Breast epithelium (tissue), 4 donors: Measurements from ENCODE around the gene IFITM1. TPM values are rescaled to one million over a fixed set of nuclear protein-coding genes. Genes with fewer than 3 reads are reported as not detected.

Experiments used
- DNase-seq, 2 donors: peaks; one replicate each; pipeline ENCODE4 v3.0.0-alpha.2; 2019; ENCODE audit warnings: low spot score in 2 of 2
- H3K27ac ChIP-seq, 2 donors: fragments of 200-600 bp; sonication (generic) in 1 of 2; one replicate each; pipeline ENCODE4 v1.5.1; 2016 to 2019; ENCODE audit warnings: mild to moderate bottlenecking in 1 of 2
- H3K27me3 ChIP-seq, 2 donors: fragments of 200-600 bp; sonication (generic) in 1 of 2; one replicate each; pipeline versions ENCODE4 v1.5.1 to v1.6.0; 2017 to 2019; ENCODE audit warnings: control low read depth in 1 of 2, mild to moderate bottlenecking in 1 of 2
- H3K36me3 ChIP-seq: fragments of 200-600 bp; one replicate; pipeline ENCODE4 v1.5.1; 2019
- H3K4me1 ChIP-seq, 2 donors: fragments of 200-600 bp; sonication (generic); one replicate each; pipeline ENCODE4 v1.5.1; 2016 to 2019; ENCODE audit warnings: control low read depth in 1 of 2
- H3K4me3 ChIP-seq, 3 donors: fragments of 200-600 bp; sonication (generic); 1 replicate in 2 of 3; 2 replicates in 1 of 3; pipeline ENCODE4 v1.5.1; 2016 to 2019; ENCODE audit warnings: mild to moderate bottlenecking in 3 of 3, moderate library complexity in 2 of 3
- H3K9me3 ChIP-seq, 2 donors: fragments of 200-600 bp; sonication (generic) in 1 of 2; one replicate each; pipeline ENCODE4 v1.5.1; 2016 to 2019; ENCODE audit warnings: control low read depth in 1 of 2
- POLR2A ChIP-seq: fragments of 450-650 bp; IDR thresholded peaks from one replicate; pipeline ENCODE4 v1.6.1; 2016; ENCODE audit warnings: antibody characterized with exemption, mild to moderate bottlenecking, moderate library complexity
- POLR2AphosphoS5 ChIP-seq, 3 donors: sonication (generic); formaldehyde crosslinking; IDR thresholded peaks; one replicate each; pipeline ENCODE4 v1.6.1; 2017; ENCODE audit warnings: antibody characterized with exemption in 3 of 3
- intact Hi-C: fragments of 100-400 bp; cut with DNase I; formaldehyde crosslinking; loops from one replicate; pipeline ENCODE4 v1.15.1; 2023; ENCODE audit warnings: low total_unique reads
- total RNA-seq, 3 donors: library from RNA; depleted of rRNA; stranded (reverse); fragments of >200 nt; gene quantifications; one replicate each; pipeline ENCODE4 v1.1.0, GENCODE V29; 2016
- TF ChIP-seq, protein P1 (sequence below), 3 donors: fragments of 450-650 bp; IDR thresholded peaks; one replicate each; pipeline ENCODE4 v1.5.1; 2016 to 2017; ENCODE audit warnings: antibody characterized with exemption in 3 of 3, mild to moderate bottlenecking in 3 of 3, moderate library complexity in 3 of 3

Gene IFITM1
- total RNA-seq, 3 donors from 2014 or later: 129 to 321 (median 142) TPM

DNA sequence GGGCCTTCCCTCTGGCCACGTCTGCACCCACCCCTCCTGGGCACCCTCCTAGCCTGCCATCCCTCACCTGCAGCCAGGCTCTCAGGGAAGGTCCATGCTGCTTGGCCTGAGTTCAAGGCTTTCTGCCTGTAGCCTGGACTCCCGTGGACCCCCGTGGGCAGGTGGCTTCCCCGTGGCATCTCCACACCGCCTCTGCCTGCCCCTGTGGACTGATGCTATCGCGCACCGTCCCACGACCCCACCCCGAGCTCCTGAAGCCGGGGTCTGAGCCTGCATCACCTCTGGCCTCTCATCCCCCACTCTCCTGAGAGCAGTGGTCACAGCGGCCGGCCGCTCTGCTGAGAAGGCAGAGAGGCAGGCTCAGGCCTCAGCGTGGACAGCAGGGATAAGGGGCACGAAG lies 19.1 kb upstream of the IFITM1 start:
- DNase-seq: no peak

DNA sequence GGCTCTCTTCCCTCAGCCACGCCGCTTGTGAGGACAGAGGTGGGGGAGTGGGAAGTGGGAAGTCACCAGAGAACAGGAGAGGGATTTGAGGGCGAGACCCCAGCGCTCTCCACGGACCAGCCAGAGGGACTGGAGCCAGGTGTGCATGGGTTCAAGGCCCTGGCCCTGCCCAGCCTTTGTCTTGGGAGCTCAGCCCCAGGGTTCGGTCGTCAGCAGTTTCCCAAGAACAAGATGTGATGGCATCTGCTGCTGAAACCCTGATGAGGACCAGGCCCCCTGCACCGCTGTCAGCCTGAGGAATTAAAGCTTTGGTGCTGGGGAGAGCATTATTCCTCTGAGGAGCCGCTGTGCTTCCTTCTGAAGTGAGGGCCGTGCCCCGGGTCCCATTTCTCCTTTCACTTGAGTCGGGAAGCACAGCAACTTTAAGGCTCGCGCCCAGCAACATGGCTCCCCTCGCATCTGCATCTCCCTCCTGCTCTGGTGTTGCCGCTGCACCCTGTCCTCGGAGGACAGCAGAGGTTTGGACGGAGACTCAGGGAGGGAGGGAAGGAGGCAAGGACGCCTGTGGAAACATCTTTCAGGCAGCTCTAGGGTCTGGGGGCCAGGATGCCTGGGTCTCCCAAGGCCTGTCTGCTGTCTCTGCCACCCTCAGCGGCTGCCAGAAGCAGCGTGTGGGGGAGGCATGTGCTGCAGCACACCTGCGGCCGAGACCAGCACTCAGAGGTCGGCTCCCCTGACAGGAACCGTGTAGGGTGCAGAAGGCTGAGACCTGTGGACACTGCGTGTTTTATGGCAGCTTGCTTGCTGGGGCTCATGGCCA lies 18.3 kb upstream of the IFITM1 start:
- Histone ChIP-seq H3K9me3 (no peaks in the 10 kb centered on the region), H3K27me3 (peaks cover 0 to 18% of the 10 kb centered on the region in 2 donors), H3K27ac (no peak overlapping the region), H3K36me3 (no peaks in the 10 kb centered on the region), H3K4me1 (no peaks in the 10 kb centered on the region), H3K4me3 (no peak overlapping the region)
- intact Hi-C loops: loop anchor here (2.0 to 5.0 kb wide), 2 partner anchors 67 to 79 kb away; no protein-coding TSS in a partner anchor
- DNase-seq: no peak
- TF ChIP-seq, protein P1, sequence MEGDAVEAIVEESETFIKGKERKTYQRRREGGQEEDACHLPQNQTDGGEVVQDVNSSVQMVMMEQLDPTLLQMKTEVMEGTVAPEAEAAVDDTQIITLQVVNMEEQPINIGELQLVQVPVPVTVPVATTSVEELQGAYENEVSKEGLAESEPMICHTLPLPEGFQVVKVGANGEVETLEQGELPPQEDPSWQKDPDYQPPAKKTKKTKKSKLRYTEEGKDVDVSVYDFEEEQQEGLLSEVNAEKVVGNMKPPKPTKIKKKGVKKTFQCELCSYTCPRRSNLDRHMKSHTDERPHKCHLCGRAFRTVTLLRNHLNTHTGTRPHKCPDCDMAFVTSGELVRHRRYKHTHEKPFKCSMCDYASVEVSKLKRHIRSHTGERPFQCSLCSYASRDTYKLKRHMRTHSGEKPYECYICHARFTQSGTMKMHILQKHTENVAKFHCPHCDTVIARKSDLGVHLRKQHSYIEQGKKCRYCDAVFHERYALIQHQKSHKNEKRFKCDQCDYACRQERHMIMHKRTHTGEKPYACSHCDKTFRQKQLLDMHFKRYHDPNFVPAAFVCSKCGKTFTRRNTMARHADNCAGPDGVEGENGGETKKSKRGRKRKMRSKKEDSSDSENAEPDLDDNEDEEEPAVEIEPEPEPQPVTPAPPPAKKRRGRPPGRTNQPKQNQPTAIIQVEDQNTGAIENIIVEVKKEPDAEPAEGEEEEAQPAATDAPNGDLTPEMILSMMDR (IDR thresholded peaks at IDR 0.05): no peak
- TF ChIP-seq POLR2AphosphoS5 (IDR thresholded peaks at IDR 0.05) (no peak), POLR2A (no peak)

More for the DNA sequence above, 19.1 kb upstream of the IFITM1 start:
- Histone ChIP-seq H3K9me3 (no peaks in the 10 kb centered on the region), H3K27ac (no peak overlapping the region), H3K36me3 (no peaks in the 10 kb centered on the region), H3K4me1 (no peaks in the 10 kb centered on the region), H3K4me3 (no peak overlapping the region), H3K27me3 (peaks cover 0 to 14% of the 10 kb centered on the region in 2 donors)
- TF ChIP-seq, protein P1 (IDR thresholded peaks at IDR 0.05): no peak
- TF ChIP-seq POLR2A: no peak
- no peak for TF ChIP-seq POLR2AphosphoS5 (IDR thresholded peaks at IDR 0.05)
- intact Hi-C loops: loop anchor here (2.0 to 5.0 kb wide), 2 partner anchors 68 to 78 kb away; no protein-coding TSS in a partner anchor

DNA sequence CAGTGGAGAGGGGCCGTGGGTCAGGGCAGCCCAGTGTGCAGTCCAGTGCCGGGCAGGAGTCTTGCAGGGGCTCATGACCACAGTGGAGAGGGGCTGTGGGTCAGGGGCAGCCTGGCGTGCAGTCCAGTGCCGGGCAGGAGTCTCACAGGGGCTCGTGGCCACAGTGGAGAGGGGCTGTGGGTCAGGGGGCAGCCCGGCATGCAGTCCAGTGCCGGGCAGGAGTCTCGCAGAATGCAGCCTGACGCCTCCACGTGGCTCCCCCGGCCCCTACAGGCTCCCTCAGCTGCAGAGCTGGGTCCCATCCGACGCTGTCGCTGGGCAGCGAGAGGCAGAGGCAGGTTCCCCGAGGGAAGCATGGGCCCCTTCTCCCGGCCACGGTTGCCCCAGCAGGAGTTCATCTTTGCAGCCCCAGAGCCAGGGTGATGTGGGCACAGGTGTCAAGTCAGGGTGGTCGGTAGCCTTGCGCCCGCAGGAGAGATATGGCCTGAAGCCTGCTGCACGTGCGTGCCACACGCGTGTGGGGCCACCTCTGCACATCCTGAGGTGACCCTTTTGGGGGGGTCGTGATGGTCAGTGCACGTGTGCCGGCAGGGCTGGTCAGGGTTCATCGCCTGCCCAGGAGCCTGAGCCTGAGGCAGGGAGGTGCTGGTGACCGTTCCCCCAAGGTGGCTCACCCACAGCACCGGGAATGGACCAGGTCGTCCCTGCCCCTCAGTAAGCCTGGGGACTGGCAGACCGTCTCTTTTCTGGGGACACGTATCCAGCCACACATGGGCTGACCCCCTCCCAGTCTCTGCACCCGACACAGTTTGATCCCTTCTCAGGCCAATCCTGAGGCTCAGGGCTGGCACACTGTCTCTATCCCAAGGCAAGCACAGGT lies 17.4 kb upstream of the IFITM1 start:
- Histone ChIP-seq H3K27me3 (peaks cover 0 to 18% of the 10 kb centered on the region in 2 donors), H3K27ac (no peak overlapping the region), H3K9me3 (no peaks in the 10 kb centered on the region), H3K4me3 (no peak overlapping the region), H3K36me3 (no peaks in the 10 kb centered on the region), H3K4me1 (no peaks in the 10 kb centered on the region)
- no peak for DNase-seq
- TF ChIP-seq POLR2AphosphoS5 (IDR thresholded peaks at IDR 0.05) (no peak), POLR2A (no peak)
- TF ChIP-seq, protein P1 (IDR thresholded peaks at IDR 0.05): no peak
- intact Hi-C loops: loop anchor here (5.0 kb wide), 1 partner anchor 66 kb away; no protein-coding TSS in a partner anchor

DNA sequence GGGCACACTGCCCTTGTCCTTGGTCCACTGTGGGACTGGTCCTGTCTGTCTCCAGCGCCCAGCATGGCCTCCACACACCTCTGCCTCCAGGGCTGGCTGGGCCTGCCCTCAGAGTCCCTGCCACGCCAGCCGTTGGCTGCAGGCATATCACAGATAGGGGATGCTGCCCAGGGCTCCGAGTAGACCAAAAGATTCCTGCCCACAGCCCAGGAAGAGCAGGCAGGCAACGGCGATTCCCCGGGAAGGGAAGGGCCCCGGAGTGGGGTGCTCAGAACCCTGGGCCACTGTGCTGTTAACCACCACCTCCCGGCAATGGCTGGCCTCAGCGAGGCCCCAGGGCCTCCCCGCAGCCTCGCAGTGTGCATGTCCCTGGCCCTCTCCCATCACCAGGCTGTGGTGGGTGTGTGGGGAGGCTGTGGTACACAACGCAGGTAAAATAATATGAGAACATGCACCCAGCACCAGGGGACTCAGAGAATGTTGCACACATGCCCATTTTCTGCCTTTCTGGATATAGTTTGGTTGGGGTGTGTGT lies 16.7 kb upstream of the IFITM1 start:
- TF ChIP-seq POLR2AphosphoS5 (IDR thresholded peaks at IDR 0.05): no peak
- TF ChIP-seq, protein P1 (IDR thresholded peaks at IDR 0.05): no peak
- no peak for TF ChIP-seq POLR2A
- Histone ChIP-seq H3K27ac (no peak overlapping the region), H3K4me3 (no peak overlapping the region), H3K9me3 (no peaks in the 10 kb centered on the region), H3K4me1 (no peaks in the 10 kb centered on the region), H3K36me3 (no peaks in the 10 kb centered on the region), H3K27me3 (peaks cover 0 to 18% of the 10 kb centered on the region in 2 donors)
- no peak for DNase-seq
- intact Hi-C loops: loop anchor here (5.0 kb wide), 1 partner anchor 65 kb away; no protein-coding TSS in a partner anchor
